Prostate gland (tissue), 2 donors: ENCODE measurements around the gene SLC38A8.

ENCODE experiments used
- POLR2A ChIP-seq: fragments of 450-650 bp; IDR thresholded peaks from one replicate; pipeline ENCODE4 v1.6.1; 2016; ENCODE audit warnings: antibody characterized with exemption, mild to moderate bottlenecking
- POLR2AphosphoS5 ChIP-seq: sonication (generic); formaldehyde crosslinking; IDR thresholded peaks from one replicate; pipeline ENCODE4 v1.6.1; 2017; ENCODE audit warnings: antibody characterized with exemption
- TF ChIP-seq, protein P1 (sequence below), 4 experiments: fragments of 200-600 bp in 2 of 4; fragments of 450-650 bp in 2 of 4; sonication (generic) in 2 of 4; IDR thresholded peaks; 1 replicate in 3 of 4; 2 replicates in 1 of 4; pipeline ENCODE4 v1.5.1; 2016 to 2019; ENCODE audit warnings: antibody characterized with exemption in 4 of 4, mild to moderate bottlenecking in 2 of 4, moderate library complexity in 2 of 4

DNA sequence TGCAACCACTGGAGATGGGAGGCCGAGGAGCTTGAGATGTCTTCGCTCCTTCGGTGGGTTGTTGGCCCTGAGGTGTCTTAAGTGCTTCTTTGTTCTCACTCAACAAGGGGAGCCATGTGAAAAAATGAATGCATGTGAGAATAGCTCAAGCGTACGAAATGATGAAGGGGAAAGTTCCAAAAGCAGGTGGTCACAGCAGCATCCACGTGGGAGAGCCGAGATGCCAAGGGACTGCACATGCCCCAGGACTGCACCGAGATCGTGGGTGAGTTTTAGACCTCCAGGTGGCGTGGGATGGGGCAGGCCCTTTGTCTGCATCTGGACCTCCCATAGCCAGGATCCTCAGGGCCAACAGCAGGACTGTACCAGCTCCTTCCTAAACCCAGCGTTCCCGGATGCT lies 8.1 kb downstream of the SLC38A8 start:
- TF ChIP-seq, protein P1, sequence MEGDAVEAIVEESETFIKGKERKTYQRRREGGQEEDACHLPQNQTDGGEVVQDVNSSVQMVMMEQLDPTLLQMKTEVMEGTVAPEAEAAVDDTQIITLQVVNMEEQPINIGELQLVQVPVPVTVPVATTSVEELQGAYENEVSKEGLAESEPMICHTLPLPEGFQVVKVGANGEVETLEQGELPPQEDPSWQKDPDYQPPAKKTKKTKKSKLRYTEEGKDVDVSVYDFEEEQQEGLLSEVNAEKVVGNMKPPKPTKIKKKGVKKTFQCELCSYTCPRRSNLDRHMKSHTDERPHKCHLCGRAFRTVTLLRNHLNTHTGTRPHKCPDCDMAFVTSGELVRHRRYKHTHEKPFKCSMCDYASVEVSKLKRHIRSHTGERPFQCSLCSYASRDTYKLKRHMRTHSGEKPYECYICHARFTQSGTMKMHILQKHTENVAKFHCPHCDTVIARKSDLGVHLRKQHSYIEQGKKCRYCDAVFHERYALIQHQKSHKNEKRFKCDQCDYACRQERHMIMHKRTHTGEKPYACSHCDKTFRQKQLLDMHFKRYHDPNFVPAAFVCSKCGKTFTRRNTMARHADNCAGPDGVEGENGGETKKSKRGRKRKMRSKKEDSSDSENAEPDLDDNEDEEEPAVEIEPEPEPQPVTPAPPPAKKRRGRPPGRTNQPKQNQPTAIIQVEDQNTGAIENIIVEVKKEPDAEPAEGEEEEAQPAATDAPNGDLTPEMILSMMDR (IDR thresholded peaks at IDR 0.05), result no peak
- TF ChIP-seq POLR2A (no peak), POLR2AphosphoS5 (no peak)
